H9 (cell line): ENCODE results near the gene IPO13. TPM values are rescaled to one million over a fixed set of nuclear protein-coding genes. Genes with fewer than 3 reads are reported as not detected.

ENCODE experiments used
- DNase-seq: peaks from one replicate; pipeline ENCODE4 v3.0.0-alpha.2; 2017
- H2AFZ ChIP-seq: one replicate; pipeline ENCODE4 v1.6.1; 2013; ENCODE audit warnings: mild to moderate bottlenecking, low read length, control low read depth, moderate library complexity
- H2AK5ac ChIP-seq: 2 replicates; pipeline ENCODE4 v1.6.1; 2013; ENCODE audit warnings: low read length, control low read depth, mixed read lengths; ENCODE audit not compliant: insufficient read length
- H2BK120ac ChIP-seq: one replicate; pipeline ENCODE4 v1.6.1; 2013; ENCODE audit warnings: low read depth, mild to moderate bottlenecking, low read length, control low read depth, inconsistent platforms; ENCODE audit not compliant: poor library complexity, severe bottlenecking
- H2BK12ac ChIP-seq: 2 replicates; pipeline ENCODE4 v1.6.1; 2013; ENCODE audit warnings: low read length, control low read depth, mixed read lengths, low read depth; ENCODE audit not compliant: insufficient read length
- H2BK15ac ChIP-seq: 2 replicates; pipeline ENCODE4 v1.6.1; 2013; ENCODE audit warnings: low read depth, low read length, control low read depth
- H2BK20ac ChIP-seq: one replicate; pipeline ENCODE4 v1.6.1; 2013; ENCODE audit warnings: low read depth, mild to moderate bottlenecking, low read length, control low read depth, inconsistent platforms; ENCODE audit not compliant: poor library complexity, severe bottlenecking
- H2BK5ac ChIP-seq: 2 replicates; pipeline ENCODE4 v1.6.1; 2013; ENCODE audit warnings: low read length, control low read depth, mixed read lengths; ENCODE audit not compliant: insufficient read length
- H3K14ac ChIP-seq: 2 replicates; pipeline ENCODE4 v1.6.1; 2013; ENCODE audit warnings: low read length, control low read depth; ENCODE audit not compliant: insufficient read depth
- H3K18ac ChIP-seq: 2 replicates; pipeline ENCODE4 v1.6.1; 2013; ENCODE audit warnings: low read depth, mild to moderate bottlenecking, mixed read lengths, low read length, control low read depth; ENCODE audit not compliant: insufficient read length
- H3K23ac ChIP-seq: 2 replicates; pipeline ENCODE4 v1.6.1; 2013; ENCODE audit warnings: low read length, control low read depth, mixed read lengths, low read depth; ENCODE audit not compliant: insufficient read length
- H3K23me2 ChIP-seq: 2 replicates; pipeline ENCODE4 v1.6.1; 2013; ENCODE audit warnings: low read depth, mild to moderate bottlenecking, mixed read lengths, low read length, control low read depth; ENCODE audit not compliant: insufficient read length, poor library complexity, severe bottlenecking
- H3K27ac ChIP-seq: 2 replicates; pipeline ENCODE4 v1.5.1; 2013; ENCODE audit warnings: low read length, control low read depth, mixed read lengths, low read depth; ENCODE audit not compliant: insufficient read length
- H3K27me3 ChIP-seq: 2 replicates; pipeline ENCODE4 v1.6.1; 2013; ENCODE audit warnings: low read length, control low read depth, inconsistent platforms; ENCODE audit not compliant: insufficient read depth
- H3K4ac ChIP-seq: 2 replicates; pipeline ENCODE4 v1.6.1; 2013; ENCODE audit warnings: low read depth, mild to moderate bottlenecking, control low read depth, inconsistent platforms, low read length, moderate library complexity
- H3K4me1 ChIP-seq: 2 replicates; pipeline ENCODE4 v1.6.1; 2013; ENCODE audit warnings: low read length, control low read depth, inconsistent platforms; ENCODE audit not compliant: insufficient read depth
- H3K4me2 ChIP-seq: 2 replicates; pipeline ENCODE4 v1.6.1; 2013; ENCODE audit warnings: low read length, control low read depth, mixed read lengths; ENCODE audit not compliant: insufficient read length, insufficient read depth
- H3K56ac ChIP-seq: 2 replicates; pipeline ENCODE4 v1.6.1; 2013; ENCODE audit warnings: low read depth, mild to moderate bottlenecking, mixed read lengths, low read length, control low read depth; ENCODE audit not compliant: insufficient read length
- H3K79me1 ChIP-seq: 2 replicates; pipeline ENCODE4 v1.6.1; 2013; ENCODE audit warnings: low read depth, mild to moderate bottlenecking, moderate library complexity, low read length, control low read depth, inconsistent platforms; ENCODE audit not compliant: insufficient read depth, poor library complexity, severe bottlenecking
- H3K79me2 ChIP-seq: 2 replicates; pipeline ENCODE4 v1.6.1; 2013; ENCODE audit warnings: low read length, control low read depth, inconsistent platforms; ENCODE audit not compliant: insufficient read depth
- H3K9ac ChIP-seq: 2 replicates; pipeline ENCODE4 v1.6.1; 2013; ENCODE audit warnings: low read length, control low read depth, mixed read lengths; ENCODE audit not compliant: insufficient read length; ENCODE audit errors: extremely low read depth
- H3K9me3 ChIP-seq: one replicate; pipeline ENCODE4 v1.6.1; 2013; ENCODE audit warnings: low read depth, low read length, inconsistent platforms; ENCODE audit not compliant: control insufficient read depth
- H3T11ph ChIP-seq: one replicate; pipeline ENCODE4 v1.6.1; 2013; ENCODE audit warnings: mild to moderate bottlenecking, low read length, control low read depth, inconsistent platforms
- H4K20me1 ChIP-seq: one replicate; pipeline ENCODE4 v1.6.1; 2013; ENCODE audit not compliant: control insufficient read depth, insufficient read length, insufficient read depth
- H4K5ac ChIP-seq: 2 replicates; pipeline ENCODE4 v1.6.1; 2013; ENCODE audit warnings: low read depth, mild to moderate bottlenecking, mixed read lengths, low read length, control low read depth; ENCODE audit not compliant: insufficient read length
- H4K8ac ChIP-seq: replicated peaks from 2 replicates; pipeline ENCODE4 v1.6.1; 2013; ENCODE audit warnings: low read length, control low read depth, mixed read lengths, low read depth; ENCODE audit not compliant: insufficient read length
- H4K91ac ChIP-seq: 2 replicates; pipeline ENCODE4 v1.6.1; 2013; ENCODE audit warnings: low read depth, mild to moderate bottlenecking, moderate library complexity, mixed read lengths, low read length, control low read depth; ENCODE audit not compliant: insufficient read length
- H3K27ac Mint-ChIP-seq, 3 experiments: 2 replicates in 2 of 3; 3 replicates in 1 of 3; pipeline ENCODE4 v1.8.0; 2020 to 2021; ENCODE audit warnings: mixed read lengths in 3 of 3, mild to moderate bottlenecking in 1 of 3, moderate library complexity in 1 of 3
- H3K27me3 Mint-ChIP-seq: 2 replicates; pipeline ENCODE4 v1.8.0; 2021; ENCODE audit warnings: low read depth, mild to moderate bottlenecking, moderate library complexity, mixed read lengths
- H3K36me3 Mint-ChIP-seq, 3 experiments: 2 replicates in 2 of 3; 3 replicates in 1 of 3; pipeline ENCODE4 v1.8.0; 2020 to 2021; ENCODE audit warnings: low read depth in 3 of 3, mixed read lengths in 3 of 3; ENCODE audit not compliant: insufficient read depth in 1 of 3
- H3K4me1 Mint-ChIP-seq, 2 experiments: 2 replicates each; pipeline ENCODE4 v1.8.0; 2020; ENCODE audit warnings: mixed read lengths in 2 of 2
- H3K4me3 Mint-ChIP-seq, 2 experiments: 2 replicates in 1 of 2; 3 replicates in 1 of 2; pipeline ENCODE4 v1.8.0; 2020 to 2021; ENCODE audit warnings: mild to moderate bottlenecking in 2 of 2, mixed read lengths in 2 of 2, moderate library complexity in 1 of 2
- H3K9me3 Mint-ChIP-seq, 2 experiments: 2 replicates in 1 of 2; 3 replicates in 1 of 2; pipeline ENCODE4 v1.8.0; 2020; ENCODE audit warnings: mild to moderate bottlenecking in 2 of 2, mixed read lengths in 2 of 2, moderate library complexity in 1 of 2
- WGBS: extraction: QIAGEN DNeasy Blood & Tissue Kit; methylation state at CpG from one replicate; pipeline ENCODE4 v1.1.7; 2013; ENCODE audit warnings: missing lambda C conversion rate, low lambda C conversion rate, mixed read lengths; ENCODE audit not compliant: insufficient read length; ENCODE audit errors: extremely low coverage; 5-methylcytosine and 5-hydroxymethylcytosine counted together
- total RNA-seq: library from RNA; stranded (reverse); gene quantifications from 2 replicates; pipeline ENCODE4 v1.2.1, GENCODE V29; 2021
- TF ChIP-seq, protein P1 (sequence below): fragments of 200-600 bp; sonication (generic); conservative IDR thresholded peaks from 3 replicates; pipeline ENCODE4 v1.8.0; 2021; ENCODE audit warnings: antibody characterized with exemption, mild to moderate bottlenecking

Gene IPO13
- total RNA-seq, 1 experiment from 2014 or later = 24.5 TPM

DNA sequence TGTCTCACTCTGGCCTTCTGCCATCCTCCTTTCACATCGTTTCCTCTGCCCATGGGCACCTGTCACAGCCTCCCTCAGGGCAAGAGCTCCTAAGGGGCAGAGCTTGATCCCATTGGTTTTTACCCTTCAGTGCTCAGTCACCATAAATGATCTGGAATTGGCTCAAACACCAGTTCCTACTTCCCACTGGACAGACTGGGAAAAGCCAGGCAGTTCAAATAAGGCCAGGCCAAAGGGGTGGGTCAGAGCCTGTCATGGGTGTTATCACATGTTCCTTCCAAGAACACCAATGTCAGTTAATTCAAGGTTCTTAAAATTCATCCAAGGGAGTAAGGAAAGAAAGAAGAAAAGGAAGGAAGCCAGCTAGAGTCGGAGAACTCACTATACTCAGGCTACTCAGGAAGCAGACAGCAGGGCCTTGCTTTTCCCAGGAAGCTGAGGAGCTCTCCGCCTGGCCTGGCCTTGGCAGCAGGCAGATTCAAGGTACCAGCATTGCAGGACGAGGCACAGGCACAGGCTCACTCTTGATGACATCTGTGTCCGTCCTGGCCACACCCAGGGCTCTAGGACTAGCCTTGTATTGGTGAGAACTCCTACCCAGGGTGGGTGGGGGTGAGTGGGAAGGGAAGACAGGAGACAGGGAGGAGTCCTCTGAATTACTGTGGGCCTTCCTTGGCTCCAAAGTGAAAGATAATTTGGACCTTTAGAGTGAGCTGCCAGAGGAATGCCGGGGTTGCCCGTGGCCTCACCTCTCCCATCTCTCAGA is 45.4 kb upstream of the IPO13 start:
- Histone ChIP-seq H3K4me1 (no peaks in the 10 kb centered on the region), H2AK5ac (no peak overlapping the region), H3K56ac (no peak overlapping the region), H3K23me2 (no peaks in the 10 kb centered on the region), H2BK20ac (no peak overlapping the region), H4K20me1 (no peaks in the 10 kb centered on the region), H3T11ph (no peak overlapping the region), H2BK15ac (no peak overlapping the region), H2BK120ac (no peak overlapping the region), H3K27me3 (no peaks in the 10 kb centered on the region), H2BK5ac (no peak overlapping the region), H3K9me3 (no peaks in the 10 kb centered on the region), H3K23ac (no peak overlapping the region), H3K79me2 (no peaks in the 10 kb centered on the region), H3K14ac (no peak overlapping the region; the same call in 1 of the 2 replicates), H4K91ac (no peak overlapping the region), H2BK12ac (no peak overlapping the region), H3K27ac (no peak overlapping the region), H4K5ac (no peak overlapping the region), H3K18ac (no peak overlapping the region), H2AFZ (no peak overlapping the region), H3K9ac (no peak overlapping the region), H3K4ac (no peak overlapping the region), H4K8ac (no peak overlapping the region), H3K79me1 (no peaks in the 10 kb centered on the region), H3K4me2 (no peak overlapping the region)
- H3K27ac Mint-ChIP-seq = no peak overlapping the region
- no peaks in the 10 kb centered on the region; the same call in 1 of the 2 replicates for H3K27me3 Mint-ChIP-seq
- TF ChIP-seq, protein P1, sequence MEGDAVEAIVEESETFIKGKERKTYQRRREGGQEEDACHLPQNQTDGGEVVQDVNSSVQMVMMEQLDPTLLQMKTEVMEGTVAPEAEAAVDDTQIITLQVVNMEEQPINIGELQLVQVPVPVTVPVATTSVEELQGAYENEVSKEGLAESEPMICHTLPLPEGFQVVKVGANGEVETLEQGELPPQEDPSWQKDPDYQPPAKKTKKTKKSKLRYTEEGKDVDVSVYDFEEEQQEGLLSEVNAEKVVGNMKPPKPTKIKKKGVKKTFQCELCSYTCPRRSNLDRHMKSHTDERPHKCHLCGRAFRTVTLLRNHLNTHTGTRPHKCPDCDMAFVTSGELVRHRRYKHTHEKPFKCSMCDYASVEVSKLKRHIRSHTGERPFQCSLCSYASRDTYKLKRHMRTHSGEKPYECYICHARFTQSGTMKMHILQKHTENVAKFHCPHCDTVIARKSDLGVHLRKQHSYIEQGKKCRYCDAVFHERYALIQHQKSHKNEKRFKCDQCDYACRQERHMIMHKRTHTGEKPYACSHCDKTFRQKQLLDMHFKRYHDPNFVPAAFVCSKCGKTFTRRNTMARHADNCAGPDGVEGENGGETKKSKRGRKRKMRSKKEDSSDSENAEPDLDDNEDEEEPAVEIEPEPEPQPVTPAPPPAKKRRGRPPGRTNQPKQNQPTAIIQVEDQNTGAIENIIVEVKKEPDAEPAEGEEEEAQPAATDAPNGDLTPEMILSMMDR = no peak
- H3K4me1 Mint-ChIP-seq = no peaks in the 10 kb centered on the region
- no peaks in the 10 kb centered on the region for H3K9me3 Mint-ChIP-seq
- no peak for DNase-seq
- H3K36me3 Mint-ChIP-seq = peaks cover 0 to 8% (median 2%) of the 10 kb centered on the region in 3 experiments; a peak in 3 of 7 replicates
- WGBS = no CpG with 5 or more reads among the region's 7 CpGs
- H3K4me3 Mint-ChIP-seq = no peak overlapping the region
